H9 (cell line): ENCODE results near the gene RASA3. TPM values are rescaled to one million over a fixed set of nuclear protein-coding genes. Genes with fewer than 3 reads are reported as not detected.

Experiments
- DNase-seq: peaks from one replicate; pipeline ENCODE4 v3.0.0-alpha.2; 2017
- H2AFZ ChIP-seq: one replicate; pipeline ENCODE4 v1.6.1; 2013; ENCODE audit warnings: mild to moderate bottlenecking, low read length, control low read depth, moderate library complexity
- H2AK5ac ChIP-seq: 2 replicates; pipeline ENCODE4 v1.6.1; 2013; ENCODE audit warnings: low read length, control low read depth, mixed read lengths; ENCODE audit not compliant: insufficient read length
- H2BK120ac ChIP-seq: one replicate; pipeline ENCODE4 v1.6.1; 2013; ENCODE audit warnings: low read depth, mild to moderate bottlenecking, low read length, control low read depth, inconsistent platforms; ENCODE audit not compliant: poor library complexity, severe bottlenecking
- H2BK12ac ChIP-seq: 2 replicates; pipeline ENCODE4 v1.6.1; 2013; ENCODE audit warnings: low read length, control low read depth, mixed read lengths, low read depth; ENCODE audit not compliant: insufficient read length
- H2BK15ac ChIP-seq: 2 replicates; pipeline ENCODE4 v1.6.1; 2013; ENCODE audit warnings: low read depth, low read length, control low read depth
- H2BK20ac ChIP-seq: one replicate; pipeline ENCODE4 v1.6.1; 2013; ENCODE audit warnings: low read depth, mild to moderate bottlenecking, low read length, control low read depth, inconsistent platforms; ENCODE audit not compliant: poor library complexity, severe bottlenecking
- H2BK5ac ChIP-seq: 2 replicates; pipeline ENCODE4 v1.6.1; 2013; ENCODE audit warnings: low read length, control low read depth, mixed read lengths; ENCODE audit not compliant: insufficient read length
- H3K14ac ChIP-seq: 2 replicates; pipeline ENCODE4 v1.6.1; 2013; ENCODE audit warnings: low read length, control low read depth; ENCODE audit not compliant: insufficient read depth
- H3K18ac ChIP-seq: 2 replicates; pipeline ENCODE4 v1.6.1; 2013; ENCODE audit warnings: low read depth, mild to moderate bottlenecking, mixed read lengths, low read length, control low read depth; ENCODE audit not compliant: insufficient read length
- H3K23ac ChIP-seq: 2 replicates; pipeline ENCODE4 v1.6.1; 2013; ENCODE audit warnings: low read length, control low read depth, mixed read lengths, low read depth; ENCODE audit not compliant: insufficient read length
- H3K23me2 ChIP-seq: 2 replicates; pipeline ENCODE4 v1.6.1; 2013; ENCODE audit warnings: low read depth, mild to moderate bottlenecking, mixed read lengths, low read length, control low read depth; ENCODE audit not compliant: insufficient read length, poor library complexity, severe bottlenecking
- H3K27ac ChIP-seq: 2 replicates; pipeline ENCODE4 v1.5.1; 2013; ENCODE audit warnings: low read length, control low read depth, mixed read lengths, low read depth; ENCODE audit not compliant: insufficient read length
- H3K27me3 ChIP-seq: 2 replicates; pipeline ENCODE4 v1.6.1; 2013; ENCODE audit warnings: low read length, control low read depth, inconsistent platforms; ENCODE audit not compliant: insufficient read depth
- H3K4ac ChIP-seq: 2 replicates; pipeline ENCODE4 v1.6.1; 2013; ENCODE audit warnings: low read depth, mild to moderate bottlenecking, control low read depth, inconsistent platforms, low read length, moderate library complexity
- H3K4me1 ChIP-seq: 2 replicates; pipeline ENCODE4 v1.6.1; 2013; ENCODE audit warnings: low read length, control low read depth, inconsistent platforms; ENCODE audit not compliant: insufficient read depth
- H3K4me2 ChIP-seq: 2 replicates; pipeline ENCODE4 v1.6.1; 2013; ENCODE audit warnings: low read length, control low read depth, mixed read lengths; ENCODE audit not compliant: insufficient read length, insufficient read depth
- H3K56ac ChIP-seq: 2 replicates; pipeline ENCODE4 v1.6.1; 2013; ENCODE audit warnings: low read depth, mild to moderate bottlenecking, mixed read lengths, low read length, control low read depth; ENCODE audit not compliant: insufficient read length
- H3K79me1 ChIP-seq: 2 replicates; pipeline ENCODE4 v1.6.1; 2013; ENCODE audit warnings: low read depth, mild to moderate bottlenecking, moderate library complexity, low read length, control low read depth, inconsistent platforms; ENCODE audit not compliant: insufficient read depth, poor library complexity, severe bottlenecking
- H3K79me2 ChIP-seq: 2 replicates; pipeline ENCODE4 v1.6.1; 2013; ENCODE audit warnings: low read length, control low read depth, inconsistent platforms; ENCODE audit not compliant: insufficient read depth
- H3K9ac ChIP-seq: 2 replicates; pipeline ENCODE4 v1.6.1; 2013; ENCODE audit warnings: low read length, control low read depth, mixed read lengths; ENCODE audit not compliant: insufficient read length; ENCODE audit errors: extremely low read depth
- H3K9me3 ChIP-seq: one replicate; pipeline ENCODE4 v1.6.1; 2013; ENCODE audit warnings: low read depth, low read length, inconsistent platforms; ENCODE audit not compliant: control insufficient read depth
- H3T11ph ChIP-seq: one replicate; pipeline ENCODE4 v1.6.1; 2013; ENCODE audit warnings: mild to moderate bottlenecking, low read length, control low read depth, inconsistent platforms
- H4K20me1 ChIP-seq: one replicate; pipeline ENCODE4 v1.6.1; 2013; ENCODE audit not compliant: control insufficient read depth, insufficient read length, insufficient read depth
- H4K5ac ChIP-seq: 2 replicates; pipeline ENCODE4 v1.6.1; 2013; ENCODE audit warnings: low read depth, mild to moderate bottlenecking, mixed read lengths, low read length, control low read depth; ENCODE audit not compliant: insufficient read length
- H4K8ac ChIP-seq: replicated peaks from 2 replicates; pipeline ENCODE4 v1.6.1; 2013; ENCODE audit warnings: low read length, control low read depth, mixed read lengths, low read depth; ENCODE audit not compliant: insufficient read length
- H4K91ac ChIP-seq: 2 replicates; pipeline ENCODE4 v1.6.1; 2013; ENCODE audit warnings: low read depth, mild to moderate bottlenecking, moderate library complexity, mixed read lengths, low read length, control low read depth; ENCODE audit not compliant: insufficient read length
- H3K27ac Mint-ChIP-seq, 3 experiments: 2 replicates in 2 of 3; 3 replicates in 1 of 3; pipeline ENCODE4 v1.8.0; 2020 to 2021; ENCODE audit warnings: mixed read lengths in 3 of 3, mild to moderate bottlenecking in 1 of 3, moderate library complexity in 1 of 3
- H3K27me3 Mint-ChIP-seq: 2 replicates; pipeline ENCODE4 v1.8.0; 2021; ENCODE audit warnings: low read depth, mild to moderate bottlenecking, moderate library complexity, mixed read lengths
- H3K36me3 Mint-ChIP-seq, 3 experiments: 2 replicates in 2 of 3; 3 replicates in 1 of 3; pipeline ENCODE4 v1.8.0; 2020 to 2021; ENCODE audit warnings: low read depth in 3 of 3, mixed read lengths in 3 of 3; ENCODE audit not compliant: insufficient read depth in 1 of 3
- H3K4me1 Mint-ChIP-seq, 2 experiments: 2 replicates each; pipeline ENCODE4 v1.8.0; 2020; ENCODE audit warnings: mixed read lengths in 2 of 2
- H3K4me3 Mint-ChIP-seq, 2 experiments: 2 replicates in 1 of 2; 3 replicates in 1 of 2; pipeline ENCODE4 v1.8.0; 2020 to 2021; ENCODE audit warnings: mild to moderate bottlenecking in 2 of 2, mixed read lengths in 2 of 2, moderate library complexity in 1 of 2
- H3K9me3 Mint-ChIP-seq, 2 experiments: 2 replicates in 1 of 2; 3 replicates in 1 of 2; pipeline ENCODE4 v1.8.0; 2020; ENCODE audit warnings: mild to moderate bottlenecking in 2 of 2, mixed read lengths in 2 of 2, moderate library complexity in 1 of 2
- CTCF ChIP-seq: fragments of 200-600 bp; sonication (generic); conservative IDR thresholded peaks from 3 replicates; pipeline ENCODE4 v1.8.0; 2021; ENCODE audit warnings: antibody characterized with exemption, mild to moderate bottlenecking
- WGBS: extraction: QIAGEN DNeasy Blood & Tissue Kit; methylation state at CpG from one replicate; pipeline ENCODE4 v1.1.7; 2013; ENCODE audit warnings: missing lambda C conversion rate, low lambda C conversion rate, mixed read lengths; ENCODE audit not compliant: insufficient read length; ENCODE audit errors: extremely low coverage; 5-methylcytosine and 5-hydroxymethylcytosine counted together
- total RNA-seq: library from RNA; stranded (reverse); gene quantifications from 2 replicates; pipeline ENCODE4 v1.2.1, GENCODE V29; 2021

Gene RASA3
- total RNA-seq, 1 experiment from 2014 or later = 12.3 TPM

- no peak overlapping the region for H2AK5ac ChIP-seq
- no peak overlapping the region for H3K18ac ChIP-seq
- Mint-ChIP-seq H3K36me3 (peaks cover 0 to 4% (median 0%) of the 10 kb centered on the region in 3 experiments; a peak in 2 of 7 replicates), H3K4me1 (peaks cover 7 to 13% of the 10 kb centered on the region in 2 experiments; a peak in 3 of 4 replicates), H3K27ac (peak overlapping the region in 1 of 3 experiments; percentile 55; a peak in 2 of 7 replicates), H3K4me3 (no peak overlapping the region), H3K27me3 (peaks cover 1% of the 10 kb centered on the region; the same call in 1 of the 2 replicates), H3K9me3 (no peaks in the 10 kb centered on the region)
- no peak for TF ChIP-seq CTCF
- no peaks in the 10 kb centered on the region for H4K20me1 ChIP-seq
- no peak overlapping the region for H2BK5ac ChIP-seq
- no peak overlapping the region for H3K23ac ChIP-seq
- H3K27ac ChIP-seq = no peak overlapping the region
- H2BK15ac ChIP-seq = no peak overlapping the region
- H3K79me2 ChIP-seq = no peaks in the 10 kb centered on the region
- no peak overlapping the region; the same call in 1 of the 2 replicates for H3K14ac ChIP-seq
- no peak overlapping the region for H3K4me2 ChIP-seq
- no CpG with 5 or more reads among the region's 30 CpGs for WGBS
- H2AFZ ChIP-seq = no peak overlapping the region
- H3K9ac ChIP-seq = no peak overlapping the region
- H2BK120ac ChIP-seq = no peak overlapping the region
- H3K9me3 ChIP-seq = no peaks in the 10 kb centered on the region
- H3K56ac ChIP-seq = no peak overlapping the region
- no peak overlapping the region for H4K91ac ChIP-seq
- H3T11ph ChIP-seq = no peak overlapping the region
- H3K27me3 ChIP-seq = no peaks in the 10 kb centered on the region
- no peaks in the 10 kb centered on the region for H3K23me2 ChIP-seq
- DNase-seq = no peak
- H4K8ac ChIP-seq = no peak overlapping the region
- H3K4ac ChIP-seq = no peak overlapping the region
- no peak overlapping the region for H2BK12ac ChIP-seq
- no peak overlapping the region for H4K5ac ChIP-seq
- no peak overlapping the region for H2BK20ac ChIP-seq
- no peaks in the 10 kb centered on the region for H3K4me1 ChIP-seq
- H3K79me1 ChIP-seq = no peaks in the 10 kb centered on the region
Observed at GRCh38 chr13:114058051-114058867, 74.2 kb downstream of the RASA3 start.
